Loucy (cell line): Measurements from ENCODE around the gene TM9SF4.

Experiments used
- EZH2phosphoT487 ChIP-seq: fragments of 200-600 bp; IDR thresholded peaks from 2 replicates; pipeline ENCODE4 v1.6.1; 2018; ENCODE audit warnings: antibody characterized with exemption, mild to moderate bottlenecking, moderate library complexity, borderline replicate concordance
- TF ChIP-seq, protein P1 (sequence below): fragments of 200-600 bp; sonication (generic); conservative IDR thresholded peaks from 2 replicates; pipeline ENCODE4 v1.5.1; 2014; ENCODE audit warnings: mild to moderate bottlenecking, antibody characterized with exemption, low read length

GRCh38 chr20:32088759-32089158 is 20.8 kb upstream of the TM9SF4 start:
- TF ChIP-seq, protein P1, sequence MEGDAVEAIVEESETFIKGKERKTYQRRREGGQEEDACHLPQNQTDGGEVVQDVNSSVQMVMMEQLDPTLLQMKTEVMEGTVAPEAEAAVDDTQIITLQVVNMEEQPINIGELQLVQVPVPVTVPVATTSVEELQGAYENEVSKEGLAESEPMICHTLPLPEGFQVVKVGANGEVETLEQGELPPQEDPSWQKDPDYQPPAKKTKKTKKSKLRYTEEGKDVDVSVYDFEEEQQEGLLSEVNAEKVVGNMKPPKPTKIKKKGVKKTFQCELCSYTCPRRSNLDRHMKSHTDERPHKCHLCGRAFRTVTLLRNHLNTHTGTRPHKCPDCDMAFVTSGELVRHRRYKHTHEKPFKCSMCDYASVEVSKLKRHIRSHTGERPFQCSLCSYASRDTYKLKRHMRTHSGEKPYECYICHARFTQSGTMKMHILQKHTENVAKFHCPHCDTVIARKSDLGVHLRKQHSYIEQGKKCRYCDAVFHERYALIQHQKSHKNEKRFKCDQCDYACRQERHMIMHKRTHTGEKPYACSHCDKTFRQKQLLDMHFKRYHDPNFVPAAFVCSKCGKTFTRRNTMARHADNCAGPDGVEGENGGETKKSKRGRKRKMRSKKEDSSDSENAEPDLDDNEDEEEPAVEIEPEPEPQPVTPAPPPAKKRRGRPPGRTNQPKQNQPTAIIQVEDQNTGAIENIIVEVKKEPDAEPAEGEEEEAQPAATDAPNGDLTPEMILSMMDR = no peak
- TF ChIP-seq EZH2phosphoT487 = no peak
